NCI-H69 (cell line): ENCODE data around the gene PRR20D.
"Not testable (repeated sequence)": the region's sequence is repeated elsewhere in the genome, so short reads cannot be mapped to it uniquely, and the experiment has no call there.

ENCODE experiments used
- DNase-seq: peaks from one replicate; lab custom pipeline; 2025; lab: John Stamatoyannopoulos, UW

The PRR20D gene

DNA sequence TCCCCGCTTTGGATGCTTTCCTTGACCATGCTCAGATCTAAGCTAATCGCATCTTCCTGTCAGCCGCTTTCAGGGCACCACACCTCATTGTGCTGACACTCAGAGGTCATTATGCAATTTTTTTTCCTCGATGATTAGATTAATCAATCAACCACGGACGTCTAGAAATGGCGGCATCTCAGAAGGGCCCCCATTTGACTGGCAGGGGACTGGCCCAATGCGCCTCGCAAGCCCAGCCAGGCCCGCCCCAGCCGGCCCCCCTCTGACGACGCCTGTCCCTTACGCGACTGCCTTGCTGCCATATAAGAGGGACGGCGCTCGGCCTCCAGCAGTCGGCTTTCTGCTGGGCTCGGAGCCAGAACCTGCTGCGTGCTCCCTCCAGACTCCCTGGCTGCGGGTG lies at the start of gene PRR20D:
TSS of gene PRR20D (plus strand) at position 301 of the 400 bp plus-strand sequence. CDS start 387 bp downstream, outside the sequence.
- not testable (repeated sequence) for DNase-seq

DNA sequence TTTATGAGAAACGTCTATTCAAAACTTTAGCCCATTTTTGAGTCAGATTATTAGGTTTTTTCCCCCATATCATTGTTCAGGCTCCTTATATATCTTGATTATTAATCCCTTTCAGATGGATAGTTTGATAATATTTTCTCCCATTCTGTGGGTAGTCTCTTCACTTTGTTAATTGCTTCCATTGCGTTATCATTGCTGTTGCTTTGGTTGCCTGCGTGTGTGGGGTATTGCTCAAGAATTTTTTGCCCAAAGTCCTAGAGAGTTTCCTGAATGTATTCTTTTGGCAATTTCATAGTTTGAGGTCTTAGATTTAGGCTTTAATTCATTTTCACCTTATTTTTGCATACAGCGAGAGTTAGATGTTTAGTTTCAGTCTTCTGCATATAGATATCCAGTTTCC lies 45.5 kb upstream of the PRR20D start:
- DNase-seq: no peak

DNA sequence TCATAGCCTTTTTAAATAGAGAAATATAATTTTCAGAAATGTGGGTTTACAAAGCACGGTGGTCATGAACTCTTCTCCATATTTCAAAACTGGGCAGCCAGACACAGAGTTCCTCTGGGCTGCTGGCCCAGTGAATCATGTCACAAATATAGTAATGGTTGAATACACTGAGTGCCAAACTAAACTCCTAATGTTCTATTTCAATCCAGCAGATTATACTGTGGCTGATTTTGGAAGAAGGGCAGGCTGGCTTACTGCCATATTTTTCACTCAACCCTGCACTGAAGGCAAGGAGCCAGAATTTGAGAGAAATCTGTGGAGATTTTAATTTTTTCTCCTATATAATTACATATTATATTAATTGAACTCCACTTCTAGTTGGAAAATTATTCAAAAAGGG lies 36.8 kb upstream of the PRR20D start:
- DNase-seq: peak; percentile 67

DNA sequence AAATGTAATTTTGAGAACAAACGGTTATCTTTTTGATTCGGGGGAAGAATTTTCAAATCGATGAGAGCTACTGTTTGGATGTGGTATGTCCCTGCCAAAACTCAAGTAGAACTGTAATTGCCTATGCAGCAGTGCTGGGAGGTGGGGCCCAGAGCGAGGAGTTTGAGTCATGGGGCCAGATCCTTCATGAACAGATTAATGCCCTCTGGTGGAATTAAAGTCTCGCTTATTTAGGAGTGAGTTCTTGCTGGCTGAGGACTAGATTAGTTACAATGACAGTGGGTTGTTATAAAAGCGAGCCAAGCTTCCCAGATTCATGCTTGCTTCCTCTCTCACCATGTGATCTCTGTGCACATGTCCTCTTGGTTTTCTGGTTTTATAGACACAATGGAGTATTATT lies 31.5 kb upstream of the PRR20D start:
- DNase-seq: no peak

DNA sequence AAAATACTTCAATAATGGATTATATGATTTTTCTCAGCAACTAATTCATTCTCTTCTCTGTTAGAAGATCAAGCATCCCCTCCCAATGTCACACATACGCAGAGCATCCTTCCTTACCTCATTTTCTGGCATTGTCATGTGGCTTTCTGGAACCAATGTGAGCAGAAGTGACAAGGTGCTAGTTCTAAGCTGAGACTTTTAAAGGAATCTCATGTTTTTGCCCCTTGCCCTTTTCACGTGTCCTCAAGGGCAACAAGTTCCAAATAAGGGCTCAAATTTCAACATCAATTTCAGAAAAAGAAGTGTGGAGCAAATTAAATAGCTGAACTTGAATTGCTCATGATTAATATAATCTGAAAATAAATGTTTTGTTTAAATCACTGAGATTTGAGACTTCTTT lies 24.3 kb upstream of the PRR20D start:
- DNase-seq: no peak

DNA sequence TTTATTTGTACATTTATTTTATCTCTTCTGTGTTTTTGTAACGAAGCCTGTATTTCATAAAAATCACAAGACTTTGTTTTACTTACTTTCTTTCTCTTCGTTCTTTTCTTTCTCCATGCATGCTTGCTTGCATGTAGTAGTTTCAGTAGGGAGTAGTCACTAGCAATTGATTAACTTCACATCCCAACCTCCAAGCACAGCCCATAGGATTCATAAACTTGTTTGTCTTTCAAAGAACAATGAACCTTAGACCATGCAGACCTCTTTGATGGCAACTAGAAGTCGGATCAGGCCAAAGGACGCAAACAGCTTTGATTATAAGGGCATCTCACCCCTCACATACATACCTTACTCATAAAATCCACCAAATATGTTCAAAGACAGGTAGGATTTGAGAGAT lies 22.8 kb upstream of the PRR20D start:
- no peak for DNase-seq

DNA sequence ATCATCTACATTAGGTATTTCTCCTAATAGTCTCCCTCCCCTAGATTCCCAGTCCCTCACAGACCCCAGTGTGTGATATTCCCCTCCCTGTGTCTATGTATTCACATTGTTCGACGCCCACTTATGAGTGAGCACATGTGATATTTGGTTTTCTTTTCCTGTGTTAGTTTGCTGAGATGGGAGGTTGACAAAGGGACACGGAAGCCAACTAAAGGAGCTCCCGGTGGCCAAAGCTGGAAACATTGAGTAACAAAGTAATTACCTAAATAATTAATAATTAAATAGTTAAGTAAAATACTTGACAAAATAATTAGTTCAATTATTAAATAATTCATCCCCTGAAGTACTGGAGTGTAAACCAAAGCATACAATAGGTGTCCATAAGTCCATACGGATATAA lies 21.4 kb upstream of the PRR20D start:
- DNase-seq: no peak

DNA sequence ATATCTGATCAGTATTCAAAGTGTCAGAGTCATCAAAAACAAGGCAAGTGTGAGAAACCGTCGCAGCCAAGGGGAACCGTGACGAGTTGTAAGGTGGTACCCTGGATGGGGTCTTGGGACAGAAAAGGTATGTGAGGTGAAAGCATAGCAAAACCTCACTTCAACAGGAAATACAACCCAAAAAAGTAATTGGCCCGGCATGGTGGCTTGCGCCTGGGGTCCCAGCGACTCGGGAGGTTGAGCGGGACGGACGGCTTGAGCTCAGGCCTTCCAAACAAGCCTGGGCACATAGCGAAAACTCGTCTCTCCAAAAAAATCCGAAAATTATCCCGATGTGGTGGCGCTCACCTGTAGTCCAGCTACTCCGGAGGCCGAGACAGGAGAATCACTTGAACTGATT lies 20.7 kb upstream of the PRR20D start:
- DNase-seq: not testable (repeated sequence)

DNA sequence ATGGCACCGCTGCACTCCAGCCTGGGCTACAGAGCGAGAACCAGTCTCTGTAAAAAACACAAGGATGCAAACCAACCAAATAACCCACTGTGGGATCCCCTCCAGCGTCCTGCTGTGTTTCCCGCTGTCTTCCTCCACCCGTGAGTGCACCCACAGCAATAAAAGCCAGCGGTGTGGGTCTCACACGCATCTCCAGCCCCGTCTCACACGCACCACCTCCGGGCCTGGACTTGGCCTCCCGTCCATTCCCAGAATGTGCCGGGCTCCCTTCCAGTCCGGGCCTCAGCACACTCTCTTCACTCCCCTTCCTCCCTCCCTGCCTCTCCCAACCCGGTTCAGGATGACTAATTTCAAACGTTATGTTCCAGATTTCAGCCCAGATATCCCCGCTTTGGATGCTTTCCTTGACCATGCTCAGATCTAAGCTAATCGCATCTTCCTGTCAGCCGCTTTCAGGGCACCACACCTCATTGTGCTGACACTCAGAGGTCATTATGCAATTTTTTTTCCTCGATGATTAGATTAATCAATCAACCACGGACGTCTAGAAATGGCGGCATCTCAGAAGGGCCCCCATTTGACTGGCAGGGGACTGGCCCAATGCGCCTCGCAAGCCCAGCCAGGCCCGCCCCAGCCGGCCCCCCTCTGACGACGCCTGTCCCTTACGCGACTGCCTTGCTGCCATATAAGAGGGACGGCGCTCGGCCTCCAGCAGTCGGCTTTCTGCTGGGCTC lies 20.0 kb upstream of the PRR20D start, which contains the start of gene PRR20A:
TSS of gene PRR20A (plus strand) at position 684 of the 734 bp plus-strand sequence. CDS start 387 bp downstream, outside the sequence.
- not testable (repeated sequence) for DNase-seq

DNA sequence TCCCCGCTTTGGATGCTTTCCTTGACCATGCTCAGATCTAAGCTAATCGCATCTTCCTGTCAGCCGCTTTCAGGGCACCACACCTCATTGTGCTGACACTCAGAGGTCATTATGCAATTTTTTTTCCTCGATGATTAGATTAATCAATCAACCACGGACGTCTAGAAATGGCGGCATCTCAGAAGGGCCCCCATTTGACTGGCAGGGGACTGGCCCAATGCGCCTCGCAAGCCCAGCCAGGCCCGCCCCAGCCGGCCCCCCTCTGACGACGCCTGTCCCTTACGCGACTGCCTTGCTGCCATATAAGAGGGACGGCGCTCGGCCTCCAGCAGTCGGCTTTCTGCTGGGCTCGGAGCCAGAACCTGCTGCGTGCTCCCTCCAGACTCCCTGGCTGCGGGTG lies 13.2 kb upstream of the PRR20D start, which contains the start of gene PRR20B:
TSS of gene PRR20B (plus strand) at position 301 of the 400 bp plus-strand sequence. CDS start 387 bp downstream, outside the sequence.
- not testable (repeated sequence) for DNase-seq

DNA sequence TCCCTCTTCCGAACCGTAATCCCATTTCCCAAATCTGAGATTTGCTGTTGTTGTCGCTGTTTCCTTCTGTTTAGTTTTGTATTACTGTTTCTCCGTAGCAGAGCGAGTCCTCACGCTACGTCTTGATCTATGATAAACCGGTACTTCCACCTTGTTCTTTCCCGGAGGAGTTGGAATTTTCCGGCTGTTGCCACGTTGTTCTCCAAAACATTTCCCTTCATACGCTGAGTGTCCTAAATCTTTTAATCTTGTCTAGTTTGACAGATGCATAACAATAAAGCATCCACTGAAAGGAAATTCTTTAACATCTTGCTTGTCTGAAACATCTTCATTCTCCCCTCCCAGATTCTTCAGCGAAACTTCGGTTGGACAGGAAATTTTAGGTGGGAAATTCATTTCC lies 12.3 kb upstream of the PRR20D start:
- not testable (repeated sequence) for DNase-seq

DNA sequence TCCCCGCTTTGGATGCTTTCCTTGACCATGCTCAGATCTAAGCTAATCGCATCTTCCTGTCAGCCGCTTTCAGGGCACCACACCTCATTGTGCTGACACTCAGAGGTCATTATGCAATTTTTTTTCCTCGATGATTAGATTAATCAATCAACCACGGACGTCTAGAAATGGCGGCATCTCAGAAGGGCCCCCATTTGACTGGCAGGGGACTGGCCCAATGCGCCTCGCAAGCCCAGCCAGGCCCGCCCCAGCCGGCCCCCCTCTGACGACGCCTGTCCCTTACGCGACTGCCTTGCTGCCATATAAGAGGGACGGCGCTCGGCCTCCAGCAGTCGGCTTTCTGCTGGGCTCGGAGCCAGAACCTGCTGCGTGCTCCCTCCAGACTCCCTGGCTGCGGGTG lies 6.7 kb upstream of the PRR20D start, which contains the start of gene PRR20C:
TSS of gene PRR20C (plus strand) at position 301 of the 400 bp plus-strand sequence. CDS start 387 bp downstream, outside the sequence.
- DNase-seq: not testable (repeated sequence)

DNA sequence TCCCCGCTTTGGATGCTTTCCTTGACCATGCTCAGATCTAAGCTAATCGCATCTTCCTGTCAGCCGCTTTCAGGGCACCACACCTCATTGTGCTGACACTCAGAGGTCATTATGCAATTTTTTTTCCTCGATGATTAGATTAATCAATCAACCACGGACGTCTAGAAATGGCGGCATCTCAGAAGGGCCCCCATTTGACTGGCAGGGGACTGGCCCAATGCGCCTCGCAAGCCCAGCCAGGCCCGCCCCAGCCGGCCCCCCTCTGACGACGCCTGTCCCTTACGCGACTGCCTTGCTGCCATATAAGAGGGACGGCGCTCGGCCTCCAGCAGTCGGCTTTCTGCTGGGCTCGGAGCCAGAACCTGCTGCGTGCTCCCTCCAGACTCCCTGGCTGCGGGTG lies 6.5 kb downstream of the PRR20D start, which contains the start of gene PRR20E:
TSS of gene PRR20E (plus strand) at position 301 of the 400 bp plus-strand sequence. CDS start 387 bp downstream, outside the sequence.
- DNase-seq: not testable (repeated sequence)

DNA sequence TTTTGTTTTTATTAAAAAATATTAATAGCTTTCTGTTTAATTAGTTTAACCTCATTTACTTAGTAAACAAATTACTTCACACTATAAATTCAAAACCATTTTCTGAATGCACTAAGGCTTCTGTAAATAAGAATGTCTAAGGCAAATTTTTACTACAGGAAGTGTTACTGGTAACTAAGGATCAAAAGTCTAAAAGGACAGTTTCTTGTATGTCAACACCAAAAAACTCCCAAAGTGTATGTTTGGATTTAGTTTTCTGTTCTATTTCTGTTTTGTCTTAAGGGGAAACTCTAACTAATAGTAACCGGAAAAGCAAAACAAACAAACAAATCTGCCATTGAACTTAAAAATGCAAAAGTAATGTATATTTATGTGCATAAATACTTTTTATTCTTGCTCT lies 31.2 kb downstream of the PRR20D start:
- DNase-seq: no peak

DNA sequence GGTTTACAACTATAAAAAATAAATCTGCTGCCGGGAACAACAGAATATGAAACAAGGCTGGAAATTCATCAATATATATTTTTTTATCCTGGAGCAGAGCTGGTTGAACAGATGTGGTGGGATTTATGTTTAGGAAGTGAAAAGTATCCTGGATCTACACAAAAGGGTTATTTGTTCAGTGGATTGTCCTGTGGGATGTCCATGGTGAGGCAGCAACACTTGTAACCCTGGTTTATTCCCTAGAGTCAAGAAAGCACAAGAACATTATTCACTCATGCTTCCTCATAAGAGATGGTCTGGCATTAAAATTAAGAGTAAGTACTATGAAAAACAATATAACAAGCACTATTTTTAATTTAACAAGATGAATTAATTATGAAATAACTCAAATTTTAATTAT lies 52.6 kb downstream of the PRR20D start:
- no peak for DNase-seq
